ENCODE data around the gene DYTN. TPM values are rescaled to one million over a fixed set of nuclear protein-coding genes. Genes with fewer than 3 reads are reported as not detected.

DYTN gene
- total and polyA plus RNA-seq, 2 donors (not counting 3 experiments of a cell fraction or from before 2014, with no cell fraction given) = 0.06 to 0.62 TPM

DNA sequence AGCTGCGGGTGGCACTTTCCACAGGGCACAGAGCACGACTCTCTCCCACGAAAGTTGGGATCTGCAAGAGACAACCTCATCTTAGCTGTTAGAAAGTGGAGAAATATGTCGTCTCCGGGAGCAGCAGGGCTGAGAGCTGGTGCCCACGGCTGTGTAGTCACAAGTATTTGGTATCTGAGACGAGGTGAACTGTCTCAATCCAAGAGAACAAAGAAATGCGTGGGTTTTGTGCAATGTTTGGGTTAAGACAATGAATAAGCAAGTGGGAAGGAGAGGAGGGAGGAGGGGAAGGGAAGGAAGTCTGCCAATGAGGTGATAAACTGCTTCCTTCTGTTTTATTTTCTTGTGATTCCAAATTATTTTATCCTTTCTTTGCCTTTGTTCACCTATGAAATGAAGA, 18.0 kb downstream of the DYTN start:
- Histone ChIP-seq H3K27me3 (ENCODE audit: control insufficient read depth in 2 of 2, insufficient read depth in 2 of 2, low read length in 2 of 2) (peaks cover 1 to 3% of the 10 kb centered on the region in 2 experiments), H3K79me2 (ENCODE audit: control insufficient read depth, insufficient read depth, low read length) (no peaks in the 10 kb centered on the region), H3K4me2 (ENCODE audit: insufficient read depth, low read length) (peak overlapping the region; percentile 62), H3K9me3 (replicated peaks; ENCODE audit: control insufficient read depth, insufficient read depth, low read length) (no peaks in the 10 kb centered on the region), H4K20me1 (replicated peaks; ENCODE audit: control insufficient read depth, extremely low read depth, insufficient read depth, low read length) (no peaks in the 10 kb centered on the region), H2AFZ (ENCODE audit: low read depth, low read length) (peak overlapping the region; percentile 75), H3K9me1 (replicated peaks; ENCODE audit: control insufficient read depth, extremely low read depth, insufficient read depth, low read length) (no peaks in the 10 kb centered on the region), H3K9ac (replicated peaks; ENCODE audit: extremely low read depth, insufficient read depth, low read length) (peak overlapping the region; percentile 6), H3K36me3 (ENCODE audit: control insufficient read depth in 2 of 2, extremely low read depth in 1 of 2, insufficient read depth in 2 of 2, low read length in 2 of 2) (no peaks in the 10 kb centered on the region), H3K4me1 (ENCODE audit: control insufficient read depth, extremely low read depth, insufficient read depth, low read length) (peaks cover 4% of the 10 kb centered on the region), H3K4me3 (replicated peaks in 1 of 3; ENCODE audit: insufficient read depth in 1 of 3, low read depth in 1 of 3, low read length in 3 of 3) (peak overlapping the region in 2 of 3 experiments; percentile 13 to 14), H3K27ac (ENCODE audit: insufficient read depth, low read depth, low read length) (no peak overlapping the region)
- dilution Hi-C loops (cut with MboI; ENCODE audit: extremely low pct_ligation_motif_present, low sequenced_read_pairs) (no loop called here), intact Hi-C loops (cut with micrococcal nuclease) (no loop called here)
- TF ChIP-seq MYC (IDR thresholded peaks at IDR 0.05; ENCODE audit: low read depth, low read length) = no peak
- TF ChIP-seq EZH2 (IDR thresholded peaks at IDR 0.05; ENCODE audit: borderline replicate concordance, low read depth, low read length, severe bottlenecking) = no peak
- TF ChIP-seq FOS (IDR thresholded peaks at IDR 0.05; ENCODE audit: borderline replicate concordance, insufficient read depth, low read length) = no peak
- TF ChIP-seq, protein P1, sequence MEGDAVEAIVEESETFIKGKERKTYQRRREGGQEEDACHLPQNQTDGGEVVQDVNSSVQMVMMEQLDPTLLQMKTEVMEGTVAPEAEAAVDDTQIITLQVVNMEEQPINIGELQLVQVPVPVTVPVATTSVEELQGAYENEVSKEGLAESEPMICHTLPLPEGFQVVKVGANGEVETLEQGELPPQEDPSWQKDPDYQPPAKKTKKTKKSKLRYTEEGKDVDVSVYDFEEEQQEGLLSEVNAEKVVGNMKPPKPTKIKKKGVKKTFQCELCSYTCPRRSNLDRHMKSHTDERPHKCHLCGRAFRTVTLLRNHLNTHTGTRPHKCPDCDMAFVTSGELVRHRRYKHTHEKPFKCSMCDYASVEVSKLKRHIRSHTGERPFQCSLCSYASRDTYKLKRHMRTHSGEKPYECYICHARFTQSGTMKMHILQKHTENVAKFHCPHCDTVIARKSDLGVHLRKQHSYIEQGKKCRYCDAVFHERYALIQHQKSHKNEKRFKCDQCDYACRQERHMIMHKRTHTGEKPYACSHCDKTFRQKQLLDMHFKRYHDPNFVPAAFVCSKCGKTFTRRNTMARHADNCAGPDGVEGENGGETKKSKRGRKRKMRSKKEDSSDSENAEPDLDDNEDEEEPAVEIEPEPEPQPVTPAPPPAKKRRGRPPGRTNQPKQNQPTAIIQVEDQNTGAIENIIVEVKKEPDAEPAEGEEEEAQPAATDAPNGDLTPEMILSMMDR (IDR thresholded peaks at IDR 0.05; ENCODE audit: extremely low read depth in 1 of 2, insufficient read depth in 1 of 2, low read depth in 1 of 2, low read length in 2 of 2) = no peak
- TF ChIP-seq POLR2AphosphoS5 (IDR thresholded peaks at IDR 0.05; ENCODE audit: insufficient read depth, low read depth, low read length) = no peak
- TF ChIP-seq, protein P2, sequence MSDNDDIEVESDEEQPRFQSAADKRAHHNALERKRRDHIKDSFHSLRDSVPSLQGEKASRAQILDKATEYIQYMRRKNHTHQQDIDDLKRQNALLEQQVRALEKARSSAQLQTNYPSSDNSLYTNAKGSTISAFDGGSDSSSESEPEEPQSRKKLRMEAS (IDR thresholded peaks at IDR 0.05; ENCODE audit: insufficient read depth, insufficient read length) = no peak
- TF ChIP-seq POLR2A (IDR thresholded peaks at IDR 0.05; ENCODE audit: low read depth, low read length) = no peak
- no peak for TF ChIP-seq GATA2 (IDR thresholded peaks at IDR 0.05; ENCODE audit: insufficient read depth, insufficient read length, low read depth, low read length)
- TF ChIP-seq JUN (IDR thresholded peaks at IDR 0.05; ENCODE audit: borderline replicate concordance, insufficient read depth, insufficient read length, low read depth) = no peak
- BruUV-seq (replicated peaks) = no TSS peak
- CTCF ChIA-PET = no interaction called here
- DNase-seq (ENCODE audit: low read depth, low spot score) (peak; percentile 62), FAIRE-seq (peak; percentile 84)
- POLR2A ChIA-PET = no interaction called here

Data from endothelial cell of umbilical vein (primary cell).